IPS-18c (cell line): Measurements from ENCODE around the gene SIMC1.

Source experiments
- H3K4me3 ChIP-seq: 2 replicates; pipeline ENCODE4 v1.7.0; 2013; ENCODE audit warnings: low read depth, mild to moderate bottlenecking, low read length, moderate library complexity; ENCODE audit not compliant: insufficient read depth
- H3K9me3 ChIP-seq: one replicate; pipeline ENCODE4 v1.6.1; 2013; ENCODE audit warnings: mild to moderate bottlenecking, low read length, moderate library complexity; ENCODE audit not compliant: control insufficient read depth, insufficient read depth

SIMC1 gene

GRCh38 chr5:176371621-176372539 lies 133.7 kb downstream of the SIMC1 start:
- peaks cover 2% of the 10 kb centered on the region for H3K9me3 ChIP-seq
- no peak overlapping the region for H3K4me3 ChIP-seq

DNA sequence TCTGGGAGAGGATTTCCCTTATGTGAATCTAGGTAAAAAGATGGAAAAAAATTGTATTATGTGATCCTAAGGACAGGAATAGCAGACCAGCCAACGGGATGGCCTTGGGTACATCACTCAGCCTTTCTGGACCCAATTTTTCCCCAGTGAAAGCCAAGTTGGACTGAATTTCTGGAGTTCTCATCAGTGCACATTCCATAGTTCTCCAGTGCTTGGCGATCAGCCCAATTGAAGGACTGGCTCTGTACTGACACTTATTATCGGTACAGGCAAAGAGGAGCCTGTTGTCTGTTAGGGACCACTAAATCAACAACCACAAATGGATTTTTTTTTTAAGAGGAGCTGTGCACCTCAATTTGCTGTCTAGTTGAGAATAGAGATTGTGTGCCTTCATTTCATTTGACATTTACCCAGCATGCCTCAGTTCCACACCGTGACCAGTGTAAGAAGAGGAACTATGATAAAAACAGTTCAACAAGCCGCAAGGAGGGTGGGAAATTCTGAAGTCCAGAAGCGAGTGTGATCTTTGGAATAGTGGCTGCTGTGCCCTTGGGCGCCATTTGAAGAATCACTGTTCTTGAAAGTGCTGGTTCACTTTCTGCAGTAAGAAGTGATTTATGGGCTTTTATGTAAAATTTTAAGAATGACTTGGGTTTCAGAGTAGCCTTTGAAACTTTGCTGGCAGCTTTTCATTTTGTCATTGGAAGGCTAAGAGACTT lies 135.0 kb downstream of the SIMC1 start:
- H3K4me3 ChIP-seq: no peak overlapping the region
- no peaks in the 10 kb centered on the region for H3K9me3 ChIP-seq

DNA sequence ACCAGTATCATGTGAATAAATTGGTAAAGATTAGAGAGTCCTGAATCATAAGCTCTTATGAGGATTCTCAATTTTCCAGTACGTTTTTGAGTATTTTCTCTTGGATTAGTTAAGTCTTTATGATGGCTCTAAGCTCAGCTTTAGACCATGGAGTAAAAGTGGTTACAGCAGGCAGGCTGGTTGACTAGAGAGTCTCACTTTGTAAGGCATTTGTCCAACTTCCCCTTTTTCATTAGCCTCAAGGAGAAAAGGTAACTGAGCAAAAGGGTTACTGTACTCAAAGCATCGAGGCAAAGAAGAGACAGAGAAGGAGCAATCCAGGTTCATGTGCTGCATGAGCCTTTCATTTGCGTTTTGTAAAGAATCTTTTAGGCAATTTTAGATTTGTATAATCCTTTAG lies 141.7 kb downstream of the SIMC1 start:
- Histone ChIP-seq H3K4me3 (no peak overlapping the region), H3K9me3 (no peaks in the 10 kb centered on the region)

GRCh38 chr5:176381423-176381822 lies 143.2 kb downstream of the SIMC1 start:
- no peaks in the 10 kb centered on the region for H3K9me3 ChIP-seq
- H3K4me3 ChIP-seq: no peak overlapping the region

DNA sequence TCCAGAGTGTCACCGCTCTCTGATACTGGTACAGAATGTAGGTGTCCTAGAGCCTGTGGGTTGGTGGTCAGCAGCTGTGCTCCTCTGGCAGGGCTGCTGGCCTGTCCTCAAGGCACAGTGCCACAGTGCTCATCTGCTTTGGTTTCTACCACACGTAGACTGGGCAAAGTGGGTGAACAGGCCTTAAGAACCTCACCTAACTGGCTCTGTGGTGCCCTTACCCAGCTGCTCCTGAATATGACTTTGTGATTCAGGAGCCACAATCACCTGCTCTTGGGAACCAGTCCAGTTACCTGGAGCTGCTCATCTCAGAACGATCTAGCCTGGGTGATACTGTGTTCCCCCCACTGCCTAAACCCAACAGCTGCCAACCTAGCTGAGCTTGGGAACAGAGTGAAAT lies 143.8 kb downstream of the SIMC1 start:
- no peak overlapping the region for H3K4me3 ChIP-seq
- no peaks in the 10 kb centered on the region for H3K9me3 ChIP-seq

DNA sequence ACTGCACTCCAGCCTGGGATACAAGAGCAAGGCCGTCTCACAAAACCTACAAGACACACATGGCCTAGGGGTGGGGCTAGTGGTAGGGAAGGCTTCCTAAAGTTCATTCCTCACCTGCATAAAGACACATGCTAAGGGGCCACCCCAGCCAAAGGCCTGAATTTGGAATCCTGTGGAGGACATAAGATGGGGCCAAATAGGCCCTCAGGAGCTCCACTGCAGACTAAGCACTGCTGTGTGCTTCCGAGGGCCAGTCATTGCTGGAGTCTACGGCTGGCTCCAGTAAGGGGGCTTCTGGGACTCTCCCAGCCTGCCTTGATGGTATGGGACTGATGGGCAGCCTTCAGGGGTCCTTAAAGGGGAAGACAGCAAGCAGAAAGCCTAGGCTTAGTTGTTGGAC lies 144.5 kb downstream of the SIMC1 start:
- Histone ChIP-seq H3K4me3 (no peak overlapping the region), H3K9me3 (no peaks in the 10 kb centered on the region)

- H3K9me3 ChIP-seq: no peaks in the 10 kb centered on the region
- H3K4me3 ChIP-seq: no peak overlapping the region
Observed at GRCh38 chr5:176383248-176383905, 145.2 kb downstream of the SIMC1 start.

GRCh38 chr5:176383961-176384360 lies 145.7 kb downstream of the SIMC1 start:
- H3K4me3 ChIP-seq: no peak overlapping the region
- H3K9me3 ChIP-seq: no peaks in the 10 kb centered on the region

DNA sequence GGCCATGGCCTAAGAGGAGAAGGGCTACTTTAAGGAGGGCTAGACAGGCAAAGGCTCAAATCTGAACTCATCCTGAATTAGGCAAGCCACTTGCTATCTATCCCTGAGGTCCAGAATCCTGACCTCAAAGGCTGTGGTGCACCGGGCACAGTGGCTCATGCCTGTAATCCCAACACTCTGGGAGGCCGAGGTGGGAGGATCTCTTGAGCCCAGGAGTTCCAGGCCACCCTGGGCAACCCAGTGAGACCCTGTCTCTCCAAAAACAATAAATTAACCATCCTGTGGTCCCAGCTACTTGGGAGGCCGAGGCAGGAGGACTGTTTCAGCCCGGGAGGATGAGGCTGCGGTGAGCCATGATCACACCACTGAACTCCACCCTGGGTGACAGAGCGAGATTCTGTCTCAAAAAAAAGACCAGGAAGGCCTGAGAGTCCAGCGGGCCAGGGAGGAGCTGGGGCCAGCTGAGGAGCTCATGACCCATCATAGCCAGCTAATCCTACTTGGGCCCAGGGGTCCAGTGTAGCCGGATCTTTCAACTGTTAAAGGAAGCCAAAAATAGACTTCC lies 146.2 kb downstream of the SIMC1 start:
- no peaks in the 10 kb centered on the region for H3K9me3 ChIP-seq
- no peak overlapping the region for H3K4me3 ChIP-seq

- Histone ChIP-seq H3K9me3 (no peaks in the 10 kb centered on the region), H3K4me3 (no peak overlapping the region)
Observed at GRCh38 chr5:176384991-176385390, 146.8 kb downstream of the SIMC1 start.

DNA sequence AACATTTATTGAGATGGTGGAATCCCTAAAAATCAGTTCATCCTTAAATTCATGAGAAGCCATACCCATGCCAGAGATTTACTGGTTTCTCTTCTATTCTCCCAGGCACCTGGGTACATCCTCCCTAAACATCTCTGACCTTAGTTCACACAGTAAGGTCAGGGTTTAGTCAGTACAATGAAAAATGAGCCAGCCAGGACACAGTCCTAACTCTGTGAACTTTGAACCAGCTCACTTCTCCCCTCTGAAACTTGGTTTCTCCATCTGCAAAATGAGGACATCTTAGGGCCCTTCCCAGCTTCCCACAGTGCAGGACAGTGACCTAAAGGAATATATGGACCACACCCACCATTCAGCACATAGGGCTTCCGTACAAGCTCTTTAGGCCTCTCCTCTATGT lies 148.3 kb downstream of the SIMC1 start:
- Histone ChIP-seq H3K4me3 (no peak overlapping the region), H3K9me3 (no peaks in the 10 kb centered on the region)

DNA sequence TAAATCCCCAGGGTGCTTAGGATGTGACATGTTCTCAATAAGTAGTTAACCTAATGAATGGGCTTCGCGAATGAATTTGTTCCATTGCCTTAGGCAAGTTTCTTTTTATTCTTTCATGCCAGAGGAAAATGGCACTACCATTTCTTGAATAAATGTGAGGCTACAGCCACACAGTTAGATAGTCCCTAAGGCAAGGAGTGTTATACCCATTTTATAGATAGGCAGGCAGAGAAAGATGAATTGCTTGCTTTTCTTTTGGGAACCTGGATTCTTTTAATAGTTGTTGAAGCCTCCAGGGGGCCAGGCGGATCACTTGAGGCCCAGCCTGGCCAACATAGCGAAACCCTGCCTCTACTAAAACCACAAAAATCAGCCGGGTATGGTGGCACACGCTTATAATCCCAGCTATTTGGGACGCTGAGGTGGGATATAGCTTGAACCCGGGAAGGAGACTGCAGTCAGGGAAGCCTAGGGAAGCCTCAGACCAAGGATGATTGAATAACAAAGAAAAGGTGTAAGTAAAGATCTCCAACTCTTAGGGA lies 149.2 kb downstream of the SIMC1 start:
- Histone ChIP-seq H3K9me3 (no peaks in the 10 kb centered on the region), H3K4me3 (peak overlapping the region; percentile 66)

DNA sequence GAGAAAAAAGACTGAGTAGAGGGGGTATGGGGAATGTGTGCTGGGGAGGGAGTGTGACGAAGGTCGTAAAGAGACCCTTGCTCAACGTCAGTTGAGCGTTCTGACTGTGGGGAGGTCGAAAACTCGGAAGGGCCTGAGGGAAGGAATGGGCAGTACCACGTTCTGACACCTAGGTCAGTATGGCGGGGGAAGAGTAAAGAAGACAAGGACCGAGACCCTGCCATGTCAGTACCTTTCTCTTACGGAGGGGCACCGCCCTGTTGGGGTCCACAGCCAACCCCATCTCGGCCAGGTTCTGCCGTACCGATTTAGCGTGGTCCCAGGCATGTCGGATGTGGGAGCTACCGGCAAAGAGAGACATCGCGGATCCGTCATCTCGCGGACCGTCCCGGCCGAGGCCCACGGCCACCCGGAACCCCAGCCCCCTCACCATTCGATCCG lies 149.8 kb downstream of the SIMC1 start:
- no peaks in the 10 kb centered on the region for H3K9me3 ChIP-seq
- peak overlapping the region; percentile 66 for H3K4me3 ChIP-seq

DNA sequence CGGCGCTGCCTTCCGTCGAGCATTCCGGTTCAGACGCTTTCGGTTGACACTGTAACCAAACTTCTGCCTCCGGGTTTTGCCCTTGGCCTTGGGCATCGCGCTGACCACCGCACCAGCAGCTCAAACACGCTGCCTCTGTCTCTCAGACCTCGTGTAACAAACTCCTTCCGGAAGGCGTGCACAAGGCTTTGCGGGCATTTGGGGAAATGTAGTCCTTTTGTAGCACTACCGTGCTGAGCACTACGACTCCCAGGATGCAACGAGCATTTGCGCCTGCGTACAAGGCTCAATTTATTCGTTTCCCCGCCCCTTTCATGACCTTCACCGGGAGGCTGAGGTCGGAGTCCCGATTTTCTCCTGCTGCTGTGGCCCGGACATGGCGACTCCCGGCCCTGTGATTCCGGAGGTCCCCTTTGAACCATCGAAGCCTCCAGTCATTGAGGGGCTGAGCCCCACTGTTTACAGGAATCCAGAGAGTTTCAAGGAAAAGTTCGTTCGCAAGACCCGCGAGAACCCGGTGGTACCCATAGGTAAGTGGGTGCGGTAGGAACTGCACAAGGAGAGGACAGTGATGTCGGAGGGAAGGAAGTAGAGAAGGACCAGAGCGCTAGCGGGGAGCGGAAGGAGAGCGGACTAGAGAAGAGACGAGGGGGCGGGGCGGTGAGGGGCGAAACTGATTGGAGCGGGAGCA lies 150.4 kb downstream of the SIMC1 start, which contains the start of the genes HIGD2A and NOP16:
HIGD2A (plus strand) TSS at position 308 of the 691 bp plus-strand sequence; CDS start at position 377, 69 bp downstream.
NOP16 (minus strand) TSS at position 155 of the 691 bp plus-strand sequence; CDS start at position 96, 59 bp downstream.
- peak within 1 kb of the TSS; percentile 66 for H3K4me3 ChIP-seq
- H3K9me3 ChIP-seq: no peaks in the 10 kb centered on the region

- Histone ChIP-seq H3K4me3 (peak overlapping the region; percentile 66), H3K9me3 (no peaks in the 10 kb centered on the region)
Observed at GRCh38 chr5:176389135-176390123, 151.2 kb downstream of the SIMC1 start.
